ENCODE measurements around the gene CD200. TPM values are rescaled to one million over a fixed set of nuclear protein-coding genes. Genes with fewer than 3 reads are reported as not detected.

CD200 gene
- total and polyA plus RNA-seq, 9 of the 15 experiments (the other 6 are each of a cell fraction or from before 2014, with no cell fraction given), result 0.13 TPM; not detected in 8

DNA sequence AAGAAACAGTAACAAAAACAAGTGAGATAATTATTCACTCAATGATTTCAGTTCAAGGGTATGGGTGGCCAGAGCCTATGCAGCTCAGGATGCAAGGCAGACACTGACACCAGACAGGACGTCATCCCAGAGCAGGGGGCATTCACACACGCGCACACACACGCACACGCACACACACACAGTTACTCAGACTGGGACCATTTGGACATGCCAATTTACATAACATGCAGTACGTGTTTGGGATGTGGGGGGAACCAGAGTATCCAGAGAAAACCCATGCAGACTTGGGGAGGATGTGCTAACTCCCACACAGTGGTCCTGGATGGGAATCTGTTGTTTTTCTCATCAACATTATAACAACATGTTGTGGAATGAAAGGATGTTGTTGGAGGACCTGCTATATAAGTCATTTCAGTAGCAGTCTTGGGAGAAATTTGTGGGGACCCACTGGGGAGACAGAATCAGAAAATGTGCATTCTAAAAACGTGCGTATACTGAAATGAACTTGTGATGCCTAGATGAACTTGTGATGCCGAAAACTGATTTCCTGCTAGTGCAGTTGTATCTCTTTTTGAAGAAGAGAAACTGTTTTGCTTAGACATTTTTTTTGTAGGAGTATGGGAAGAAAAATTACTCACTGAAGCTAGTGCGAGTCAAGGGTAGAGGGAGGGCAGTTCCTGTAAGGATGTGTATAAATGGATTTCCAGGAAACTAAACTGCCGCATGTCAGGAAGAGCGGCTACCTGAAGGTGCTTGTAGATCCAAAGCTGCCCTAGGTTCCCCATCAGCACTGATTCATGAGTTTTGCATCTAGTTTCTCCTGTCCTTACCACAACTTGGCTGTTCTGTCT is 25.2 kb downstream of the CD200 start (continued):
- TF ChIP-seq, protein P1, sequence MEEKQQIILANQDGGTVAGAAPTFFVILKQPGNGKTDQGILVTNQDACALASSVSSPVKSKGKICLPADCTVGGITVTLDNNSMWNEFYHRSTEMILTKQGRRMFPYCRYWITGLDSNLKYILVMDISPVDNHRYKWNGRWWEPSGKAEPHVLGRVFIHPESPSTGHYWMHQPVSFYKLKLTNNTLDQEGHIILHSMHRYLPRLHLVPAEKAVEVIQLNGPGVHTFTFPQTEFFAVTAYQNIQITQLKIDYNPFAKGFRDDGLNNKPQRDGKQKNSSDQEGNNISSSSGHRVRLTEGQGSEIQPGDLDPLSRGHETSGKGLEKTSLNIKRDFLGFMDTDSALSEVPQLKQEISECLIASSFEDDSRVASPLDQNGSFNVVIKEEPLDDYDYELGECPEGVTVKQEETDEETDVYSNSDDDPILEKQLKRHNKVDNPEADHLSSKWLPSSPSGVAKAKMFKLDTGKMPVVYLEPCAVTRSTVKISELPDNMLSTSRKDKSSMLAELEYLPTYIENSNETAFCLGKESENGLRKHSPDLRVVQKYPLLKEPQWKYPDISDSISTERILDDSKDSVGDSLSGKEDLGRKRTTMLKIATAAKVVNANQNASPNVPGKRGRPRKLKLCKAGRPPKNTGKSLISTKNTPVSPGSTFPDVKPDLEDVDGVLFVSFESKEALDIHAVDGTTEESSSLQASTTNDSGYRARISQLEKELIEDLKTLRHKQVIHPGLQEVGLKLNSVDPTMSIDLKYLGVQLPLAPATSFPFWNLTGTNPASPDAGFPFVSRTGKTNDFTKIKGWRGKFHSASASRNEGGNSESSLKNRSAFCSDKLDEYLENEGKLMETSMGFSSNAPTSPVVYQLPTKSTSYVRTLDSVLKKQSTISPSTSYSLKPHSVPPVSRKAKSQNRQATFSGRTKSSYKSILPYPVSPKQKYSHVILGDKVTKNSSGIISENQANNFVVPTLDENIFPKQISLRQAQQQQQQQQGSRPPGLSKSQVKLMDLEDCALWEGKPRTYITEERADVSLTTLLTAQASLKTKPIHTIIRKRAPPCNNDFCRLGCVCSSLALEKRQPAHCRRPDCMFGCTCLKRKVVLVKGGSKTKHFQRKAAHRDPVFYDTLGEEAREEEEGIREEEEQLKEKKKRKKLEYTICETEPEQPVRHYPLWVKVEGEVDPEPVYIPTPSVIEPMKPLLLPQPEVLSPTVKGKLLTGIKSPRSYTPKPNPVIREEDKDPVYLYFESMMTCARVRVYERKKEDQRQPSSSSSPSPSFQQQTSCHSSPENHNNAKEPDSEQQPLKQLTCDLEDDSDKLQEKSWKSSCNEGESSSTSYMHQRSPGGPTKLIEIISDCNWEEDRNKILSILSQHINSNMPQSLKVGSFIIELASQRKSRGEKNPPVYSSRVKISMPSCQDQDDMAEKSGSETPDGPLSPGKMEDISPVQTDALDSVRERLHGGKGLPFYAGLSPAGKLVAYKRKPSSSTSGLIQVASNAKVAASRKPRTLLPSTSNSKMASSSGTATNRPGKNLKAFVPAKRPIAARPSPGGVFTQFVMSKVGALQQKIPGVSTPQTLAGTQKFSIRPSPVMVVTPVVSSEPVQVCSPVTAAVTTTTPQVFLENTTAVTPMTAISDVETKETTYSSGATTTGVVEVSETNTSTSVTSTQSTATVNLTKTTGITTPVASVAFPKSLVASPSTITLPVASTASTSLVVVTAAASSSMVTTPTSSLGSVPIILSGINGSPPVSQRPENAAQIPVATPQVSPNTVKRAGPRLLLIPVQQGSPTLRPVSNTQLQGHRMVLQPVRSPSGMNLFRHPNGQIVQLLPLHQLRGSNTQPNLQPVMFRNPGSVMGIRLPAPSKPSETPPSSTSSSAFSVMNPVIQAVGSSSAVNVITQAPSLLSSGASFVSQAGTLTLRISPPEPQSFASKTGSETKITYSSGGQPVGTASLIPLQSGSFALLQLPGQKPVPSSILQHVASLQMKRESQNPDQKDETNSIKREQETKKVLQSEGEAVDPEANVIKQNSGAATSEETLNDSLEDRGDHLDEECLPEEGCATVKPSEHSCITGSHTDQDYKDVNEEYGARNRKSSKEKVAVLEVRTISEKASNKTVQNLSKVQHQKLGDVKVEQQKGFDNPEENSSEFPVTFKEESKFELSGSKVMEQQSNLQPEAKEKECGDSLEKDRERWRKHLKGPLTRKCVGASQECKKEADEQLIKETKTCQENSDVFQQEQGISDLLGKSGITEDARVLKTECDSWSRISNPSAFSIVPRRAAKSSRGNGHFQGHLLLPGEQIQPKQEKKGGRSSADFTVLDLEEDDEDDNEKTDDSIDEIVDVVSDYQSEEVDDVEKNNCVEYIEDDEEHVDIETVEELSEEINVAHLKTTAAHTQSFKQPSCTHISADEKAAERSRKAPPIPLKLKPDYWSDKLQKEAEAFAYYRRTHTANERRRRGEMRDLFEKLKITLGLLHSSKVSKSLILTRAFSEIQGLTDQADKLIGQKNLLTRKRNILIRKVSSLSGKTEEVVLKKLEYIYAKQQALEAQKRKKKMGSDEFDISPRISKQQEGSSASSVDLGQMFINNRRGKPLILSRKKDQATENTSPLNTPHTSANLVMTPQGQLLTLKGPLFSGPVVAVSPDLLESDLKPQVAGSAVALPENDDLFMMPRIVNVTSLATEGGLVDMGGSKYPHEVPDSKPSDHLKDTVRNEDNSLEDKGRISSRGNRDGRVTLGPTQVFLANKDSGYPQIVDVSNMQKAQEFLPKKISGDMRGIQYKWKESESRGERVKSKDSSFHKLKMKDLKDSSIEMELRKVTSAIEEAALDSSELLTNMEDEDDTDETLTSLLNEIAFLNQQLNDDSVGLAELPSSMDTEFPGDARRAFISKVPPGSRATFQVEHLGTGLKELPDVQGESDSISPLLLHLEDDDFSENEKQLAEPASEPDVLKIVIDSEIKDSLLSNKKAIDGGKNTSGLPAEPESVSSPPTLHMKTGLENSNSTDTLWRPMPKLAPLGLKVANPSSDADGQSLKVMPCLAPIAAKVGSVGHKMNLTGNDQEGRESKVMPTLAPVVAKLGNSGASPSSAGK (IDR thresholded peaks at IDR 0.05), result no peak
- TF ChIP-seq ZNF561 (CRISPR knock-in tag; conservative IDR thresholded peaks at IDR 0.05) (no peak), RFX5 (IDR thresholded peaks at IDR 0.05; ENCODE audit: low read depth, low read length) (no peak), FOXA1 (IDR thresholded peaks at IDR 0.05; ENCODE audit: borderline replicate concordance) (no peak), XRCC4 (IDR thresholded peaks at IDR 0.05; ENCODE audit: extremely low read depth, insufficient read depth, insufficient read length) (no peak), KLF6 (CRISPR knock-in tag; IDR thresholded peaks at IDR 0.05; ENCODE audit: borderline replicate concordance) (no peak), SREBF2 (CRISPR knock-in tag; IDR thresholded peaks at IDR 0.05) (no peak), ZNF311 (CRISPR knock-in tag; IDR thresholded peaks at IDR 0.05) (no peak), ZNF79 (CRISPR knock-in tag; IDR thresholded peaks at IDR 0.05; ENCODE audit: low read depth) (no peak), ZKSCAN8 (CRISPR knock-in tag; IDR thresholded peaks at IDR 0.05) (no peak)

Measured in K562 (cell line).